H1 (cell line): ENCODE results near the gene KLHL35. TPM values are rescaled to one million over a fixed set of nuclear protein-coding genes. Genes with fewer than 3 reads are reported as not detected.

Experiments
- ASH2L ChIP-seq: fragments of 200-600, 300-600 bp; sonication (generic); IDR thresholded peaks from one replicate; pipeline ENCODE4 v1.7.1; 2017; ENCODE audit warnings: low read length
- ATF3 ChIP-seq: IDR thresholded peaks from 2 replicates; pipeline ENCODE4 v1.6.1; 2011; ENCODE audit warnings: low read depth, mild to moderate bottlenecking, low read length; ENCODE audit not compliant: insufficient read depth
- BCL11A ChIP-seq, 2 experiments: IDR thresholded peaks; one replicate each; pipeline ENCODE4 v1.6.1; 2011; ENCODE audit warnings: low read depth in 2 of 2, low read length in 2 of 2, mild to moderate bottlenecking in 2 of 2
- CHD2 ChIP-seq: IDR thresholded peaks from 2 replicates; pipeline ENCODE4 v1.6.1; 2012; ENCODE audit warnings: low read length, improper control_type of control experiment
- CREB1 ChIP-seq: IDR thresholded peaks from 2 replicates; pipeline ENCODE4 v1.6.1; 2012; ENCODE audit warnings: inconsistent platforms
- CTCF ChIP-seq, 3 experiments: IDR thresholded peaks; 1 replicate in 2 of 3; 2 replicates in 1 of 3; pipeline versions ENCODE4 v1.5.1 to v1.6.1; 2011; ENCODE audit warnings: low read length in 3 of 3, mild to moderate bottlenecking in 3 of 3, inconsistent platforms in 2 of 3, low read depth in 1 of 3, moderate library complexity in 1 of 3; ENCODE audit not compliant: insufficient read depth in 1 of 3; ENCODE audit errors: control extremely low read depth in 1 of 3
- EZH2 ChIP-seq: fragments of 200-600 bp; sonication (generic); IDR thresholded peaks from 2 replicates; pipeline ENCODE4 v1.7.1; 2012; ENCODE audit warnings: low read depth, mild to moderate bottlenecking, moderate library complexity, low read length, inconsistent platforms; ENCODE audit not compliant: severe bottlenecking
- HDAC6 ChIP-seq: IDR thresholded peaks from one replicate; pipeline ENCODE4 v1.7.1; 2012; ENCODE audit warnings: low read depth, mild to moderate bottlenecking, inconsistent platforms, low read length, moderate library complexity
- KDM4A ChIP-seq: IDR thresholded peaks from one replicate; pipeline ENCODE4 v1.7.1; 2012; ENCODE audit warnings: low read depth, mild to moderate bottlenecking, moderate library complexity, low read length, inconsistent platforms; ENCODE audit not compliant: severe bottlenecking
- NANOG ChIP-seq: IDR thresholded peaks from 2 replicates; pipeline ENCODE4 v1.6.1; 2011; ENCODE audit warnings: low read length, low read depth, mild to moderate bottlenecking, inconsistent platforms; ENCODE audit not compliant: insufficient read depth, poor library complexity, severe bottlenecking
- NRF1 ChIP-seq: IDR thresholded peaks from 2 replicates; pipeline ENCODE4 v1.6.1; 2011; ENCODE audit warnings: mild to moderate bottlenecking, low read depth, low read length, improper control_type of control experiment
- PHF8 ChIP-seq: fragments of 200-600 bp; sonication (generic); conservative IDR thresholded peaks from 2 replicates; pipeline ENCODE4 v1.7.1; 2012; ENCODE audit warnings: low read depth, mild to moderate bottlenecking, inconsistent platforms, low read length, moderate library complexity
- POU5F1 ChIP-seq: IDR thresholded peaks from 2 replicates; pipeline ENCODE4 v1.6.1; 2011; ENCODE audit warnings: low read depth, mild to moderate bottlenecking, low read length, moderate library complexity
- RAD21 ChIP-seq, 2 experiments: IDR thresholded peaks in 1 of 2; conservative IDR thresholded peaks in 1 of 2; 2 replicates each; pipeline ENCODE4 v1.6.1; 2011; ENCODE audit warnings: low read depth in 2 of 2, low read length in 2 of 2, improper control_type of control experiment in 1 of 2, inconsistent platforms in 1 of 2, mild to moderate bottlenecking in 1 of 2, moderate library complexity in 1 of 2
- SRF ChIP-seq: IDR thresholded peaks from 2 replicates; pipeline ENCODE4 v1.6.1; 2011; ENCODE audit warnings: mild to moderate bottlenecking, low read depth, low read length, moderate library complexity
- TCF12 ChIP-seq: IDR thresholded peaks from 2 replicates; pipeline ENCODE4 v1.6.1; 2011; ENCODE audit warnings: low read depth, mild to moderate bottlenecking, low read length
- polyA plus RNA-seq, 7 experiments: library from polyadenylated mRNA; depleted of rRNA in 3 of 7; stranded (reverse) in 5 of 7; unstranded in 2 of 7; fragments of >200 nt in 5 of 7; fragments of 200-250 nt in 2 of 7; gene quantifications; 1 replicate in 5 of 7; 2 replicates in 1 of 7; 4 replicates in 1 of 7; pipeline versions ENCODE4 v1.2.1 to v1.2.3, GENCODE V29; 2011 to 2013; ENCODE audit warnings: missing spikeins in 2 of 7, mixed read lengths in 2 of 7
- total RNA-seq: library from RNA; stranded (reverse); fragmentation: NEBNext Ultra II Directional; extraction: Animal tissue kit (Norgen Biotek cat#: 25700); gene quantifications from 2 replicates; pipeline ENCODE4 v1.2.1, GENCODE V29; 2021

Gene KLHL35
- total and polyA plus RNA-seq, 2 of the 8 experiments (the other 6 are each of a cell fraction or from before 2014, with no cell fraction given) = 0.35 to 0.41 TPM

DNA sequence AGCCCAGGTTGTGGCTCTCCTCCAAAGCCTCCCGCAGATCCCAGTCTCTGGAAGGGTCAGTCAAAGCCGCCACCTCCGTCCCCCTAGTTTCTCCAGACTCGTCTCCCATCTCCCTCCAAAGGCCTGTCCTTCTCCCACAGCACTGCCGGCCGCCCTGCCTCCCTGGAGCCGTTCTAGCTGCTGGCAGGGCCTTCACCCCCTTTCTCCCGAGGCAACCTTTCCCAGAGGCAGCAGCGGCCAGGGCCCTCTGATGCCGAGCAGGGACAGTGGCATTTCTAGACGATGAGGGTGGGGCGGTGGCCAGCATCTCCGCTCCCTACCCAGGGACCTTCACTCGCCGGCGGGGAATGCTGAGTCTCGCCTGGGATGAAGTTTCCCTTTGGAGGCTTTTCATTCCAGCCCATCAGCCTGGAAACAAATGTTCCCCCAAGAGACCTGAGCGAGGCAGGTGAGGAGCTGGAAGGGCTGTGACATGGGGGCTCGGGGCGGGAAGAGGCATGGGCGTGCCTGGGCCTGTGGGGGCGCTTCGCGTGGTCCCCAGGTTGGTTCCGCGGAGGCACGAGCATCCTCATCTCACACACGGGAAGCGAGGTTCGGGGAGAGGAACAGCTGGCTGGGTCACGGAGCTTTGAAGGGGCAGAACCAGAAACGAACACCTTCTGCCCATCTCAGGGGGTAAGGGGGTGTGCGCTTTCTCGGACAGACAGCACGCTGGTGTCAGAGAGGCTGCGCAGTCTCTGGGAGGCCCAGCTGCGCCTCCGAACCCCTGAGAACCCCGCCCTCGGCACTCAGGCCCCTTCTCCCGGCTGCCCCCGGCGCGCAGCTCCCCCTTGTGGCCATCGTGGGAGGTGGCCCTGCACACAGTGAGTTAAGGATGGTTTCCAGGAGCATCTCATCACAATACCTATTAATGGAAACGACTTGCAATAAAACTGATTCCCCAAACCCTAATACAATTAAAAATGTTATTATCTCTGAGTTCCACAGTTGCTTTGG lies 18.1 kb upstream of the KLHL35 start (continued):
- TF ChIP-seq EZH2 (no peak), NANOG (no peak), CTCF (IDR thresholded peaks at IDR 0.05; ENCODE audit: control extremely low read depth in 1 of 3, insufficient read depth in 1 of 3, low read depth in 1 of 3, low read length in 3 of 3) (peak; percentile 87 to 93 (median 93)), PHF8 (no peak), KDM4A (peak; percentile 35), NRF1 (0 out of 2 replicates have a peak, but pooled peaks have one; percentile 18), CREB1 (no peak; the same call in 1 of the 2 replicates), CHD2 (no peak), ASH2L (no peak), ATF3 (0 out of 2 replicates have a peak, but pooled peaks have one; percentile 21), POU5F1 (no peak), TCF12 (0 out of 2 replicates have a peak, but pooled peaks have one; percentile 4), RAD21 (IDR thresholded peaks at IDR 0.05 in 1 of 2, conservative IDR thresholded peaks at IDR 0.05 in 1 of 2; ENCODE audit: low read depth in 2 of 2, low read length in 2 of 2) (peak; percentile 66 to 80), BCL11A (IDR thresholded peaks at IDR 0.05; ENCODE audit: low read depth in 2 of 2, low read length in 2 of 2) (no peak), HDAC6 (no peak), SRF (no peak)
